GM06990 (cell line): Measurements from ENCODE around the gene BAMBI.

ENCODE experiments used
- DNase-seq: peaks from one replicate; pipeline ENCODE4 v3.0.0-alpha.2; 2011; ENCODE audit not compliant: insufficient read length; ENCODE audit errors: extremely low read depth
- H3K27me3 ChIP-seq: replicated peaks from 2 replicates; pipeline ENCODE4 v1.6.0; 2011; ENCODE audit warnings: low read length; ENCODE audit not compliant: control insufficient read depth, insufficient read depth
- H3K36me3 ChIP-seq: 2 replicates; pipeline ENCODE4 v1.5.1; 2011; ENCODE audit warnings: low read length; ENCODE audit not compliant: control insufficient read depth, insufficient read depth
- H3K4me3 ChIP-seq: replicated peaks from 2 replicates; pipeline ENCODE4 v1.5.1; 2011; ENCODE audit warnings: low read depth, mild to moderate bottlenecking, control low read depth, low read length
- CTCF ChIP-seq: IDR thresholded peaks from 2 replicates; pipeline ENCODE4 v1.5.1; 2011; ENCODE audit warnings: low read length, control low read depth, mild to moderate bottlenecking, inconsistent platforms; ENCODE audit not compliant: insufficient read depth, poor library complexity, severe bottlenecking

The BAMBI gene

DNA sequence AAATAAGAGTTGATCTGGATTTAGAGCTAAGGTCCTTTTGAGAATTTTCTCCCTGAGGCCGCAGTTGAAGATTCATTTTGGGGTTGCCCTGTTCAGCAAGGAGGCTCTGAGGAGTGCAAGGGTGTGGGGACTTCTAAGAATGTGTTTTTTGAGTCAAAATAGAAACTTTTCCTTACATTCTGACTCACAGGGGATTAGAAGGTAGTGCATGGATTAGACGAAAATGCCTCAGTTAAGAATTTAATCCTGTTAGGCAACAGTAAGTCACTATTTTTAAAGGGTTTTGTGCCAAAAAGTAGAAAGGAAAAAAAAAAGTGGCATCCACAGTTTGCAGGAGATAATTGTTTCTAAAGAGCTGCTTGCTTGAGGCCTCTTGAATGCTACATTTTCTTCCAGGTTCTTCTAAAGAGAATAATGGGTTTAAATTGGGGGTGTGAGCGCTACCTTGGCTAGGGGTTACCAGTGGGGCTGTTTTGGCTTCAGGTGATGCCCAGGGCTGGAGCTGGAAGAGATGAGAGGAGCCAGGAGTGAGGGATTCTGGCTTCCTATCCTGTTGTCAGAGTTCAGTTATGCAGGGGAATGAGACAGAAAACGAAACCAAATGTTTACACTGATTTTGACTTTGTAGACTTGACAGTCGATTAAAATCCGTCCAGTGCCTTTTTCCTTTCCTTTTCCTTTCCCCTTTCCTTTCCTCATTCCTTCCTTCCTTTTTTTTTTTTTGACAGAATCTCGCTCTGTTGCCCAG lies 52.9 kb downstream of the BAMBI start:
- no peak for DNase-seq
- no peaks in the 10 kb centered on the region for H3K36me3 ChIP-seq
- H3K27me3 ChIP-seq, result no peaks in the 10 kb centered on the region
- no peak for TF ChIP-seq CTCF
- H3K4me3 ChIP-seq, result no peak overlapping the region

DNA sequence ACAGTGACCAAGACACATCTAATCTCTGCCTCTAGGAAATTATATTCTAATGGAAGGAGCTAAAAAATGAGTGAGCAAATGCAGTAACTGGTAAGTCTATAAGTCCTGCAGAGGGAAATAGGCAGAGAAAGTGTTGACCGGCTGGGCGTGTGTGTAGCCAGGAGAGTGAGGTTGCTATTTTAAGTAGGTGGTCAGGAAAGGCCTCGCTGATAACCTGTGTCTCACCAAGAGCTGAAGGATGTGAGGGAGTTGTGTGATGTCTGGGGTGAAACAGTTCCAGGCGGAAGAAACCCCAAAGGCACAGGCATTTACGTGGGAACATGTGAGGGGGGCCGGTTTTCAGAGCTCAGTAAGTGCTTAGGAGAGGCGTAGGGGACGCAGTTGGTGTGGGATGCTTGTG lies 54.8 kb downstream of the BAMBI start:
- Histone ChIP-seq H3K4me3 (no peak overlapping the region), H3K27me3 (no peaks in the 10 kb centered on the region; the same call in 1 of the 2 replicates), H3K36me3 (no peaks in the 10 kb centered on the region)
- no peak for DNase-seq
- no peak for TF ChIP-seq CTCF
